GM10266 (cell line): ENCODE results near the gene MRGPRX2.

Source experiments
- DNase-seq: peaks from one replicate; pipeline ENCODE4 v3.0.0; 2012; ENCODE audit errors: extremely low spot score
- CTCF ChIP-seq: IDR thresholded peaks from 2 replicates; pipeline ENCODE4 v1.5.1; 2012; ENCODE audit warnings: mild to moderate bottlenecking, low read depth; ENCODE audit not compliant: control insufficient read depth, insufficient read depth; ENCODE audit errors: missing control alignments

MRGPRX2 gene

GRCh38 chr11:19055905-19056304 is 4.6 kb downstream of the MRGPRX2 start:
- no peak for TF ChIP-seq CTCF
- no peak for DNase-seq

- TF ChIP-seq CTCF: no peak
- no peak for DNase-seq
These were observed 5.5 kb downstream of the MRGPRX2 start for GRCh38 chr11:19055016-19055415.

GRCh38 chr11:19053909-19054308 is 6.6 kb downstream of the MRGPRX2 start:
- no peak for TF ChIP-seq CTCF
- no peak for DNase-seq

- DNase-seq: no peak
- TF ChIP-seq CTCF: no peak
These were observed 10.2 kb downstream of the MRGPRX2 start for GRCh38 chr11:19050281-19050680.

- no peak for DNase-seq
- no peak for TF ChIP-seq CTCF
These were observed 11.2 kb downstream of the MRGPRX2 start for GRCh38 chr11:19049351-19049750.

GRCh38 chr11:19040051-19040450 is 20.5 kb downstream of the MRGPRX2 start:
- TF ChIP-seq CTCF: no peak
- DNase-seq: no peak

GRCh38 chr11:19039409-19039808 is 21.1 kb downstream of the MRGPRX2 start:
- no peak for TF ChIP-seq CTCF
- no peak for DNase-seq
